ENCODE measurements around the gene SUFU. TPM values are rescaled to one million over a fixed set of nuclear protein-coding genes. Genes with fewer than 3 reads are reported as not detected.
A peak's percentile ranks its signal among the peaks of the same experiment; 100 is the strongest.

SUFU gene
- total and polyA plus RNA-seq, 10 donors, result 2.0 to 21.9 (median 13.0) TPM

DNA sequence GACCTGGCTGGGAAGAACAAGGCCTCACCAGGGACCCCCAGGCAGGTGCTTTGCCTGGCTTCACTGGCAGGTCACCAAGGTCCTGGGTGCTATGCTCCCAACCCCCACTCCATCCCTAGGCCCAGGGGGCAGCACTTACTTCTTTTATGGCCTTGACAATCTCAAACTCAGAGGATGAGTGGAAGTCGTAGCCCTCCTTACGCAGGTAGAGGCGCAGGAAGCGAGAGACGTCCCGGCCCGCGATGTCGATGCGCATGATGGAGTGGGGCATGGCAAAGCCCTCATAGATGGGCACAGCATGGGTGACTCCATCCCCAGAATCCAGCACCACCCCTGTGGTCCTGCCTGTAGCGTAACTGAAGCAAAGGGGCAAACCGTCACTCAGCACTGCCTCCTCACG, 19.8 kb upstream of the SUFU start:
- DNase-seq, result peak; percentile 40
- intact Hi-C loops (cut with DNase I; ENCODE audit: low total_unique reads), result no loop called here
- Histone ChIP-seq H3K27ac (no peak overlapping the region), H3K9me3 (no peaks in the 10 kb centered on the region), H3K36me3 (peaks cover 7 to 100% (median 95%) of the 10 kb centered on the region in 6 donors), H3K27me3 (replicated peaks in 1 of 7) (no peaks in the 10 kb centered on the region), H3K4me1 (peaks cover 0 to 6% (median 2%) of the 10 kb centered on the region in 6 donors), H3K4me3 (no peak overlapping the region)
- 95 to 98% (median 96%) methylated on average over 13 of the region's 13 CpGs for WGBS, 5 donors
- TF ChIP-seq POLR2AphosphoS5 (IDR thresholded peaks at IDR 0.05), result peak in 2 of 3 donors; percentile 7 to 46
- TF ChIP-seq, protein P1, sequence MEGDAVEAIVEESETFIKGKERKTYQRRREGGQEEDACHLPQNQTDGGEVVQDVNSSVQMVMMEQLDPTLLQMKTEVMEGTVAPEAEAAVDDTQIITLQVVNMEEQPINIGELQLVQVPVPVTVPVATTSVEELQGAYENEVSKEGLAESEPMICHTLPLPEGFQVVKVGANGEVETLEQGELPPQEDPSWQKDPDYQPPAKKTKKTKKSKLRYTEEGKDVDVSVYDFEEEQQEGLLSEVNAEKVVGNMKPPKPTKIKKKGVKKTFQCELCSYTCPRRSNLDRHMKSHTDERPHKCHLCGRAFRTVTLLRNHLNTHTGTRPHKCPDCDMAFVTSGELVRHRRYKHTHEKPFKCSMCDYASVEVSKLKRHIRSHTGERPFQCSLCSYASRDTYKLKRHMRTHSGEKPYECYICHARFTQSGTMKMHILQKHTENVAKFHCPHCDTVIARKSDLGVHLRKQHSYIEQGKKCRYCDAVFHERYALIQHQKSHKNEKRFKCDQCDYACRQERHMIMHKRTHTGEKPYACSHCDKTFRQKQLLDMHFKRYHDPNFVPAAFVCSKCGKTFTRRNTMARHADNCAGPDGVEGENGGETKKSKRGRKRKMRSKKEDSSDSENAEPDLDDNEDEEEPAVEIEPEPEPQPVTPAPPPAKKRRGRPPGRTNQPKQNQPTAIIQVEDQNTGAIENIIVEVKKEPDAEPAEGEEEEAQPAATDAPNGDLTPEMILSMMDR (IDR thresholded peaks at IDR 0.05 in 8 of 11, conservative IDR thresholded peaks at IDR 0.05 in 3 of 11), result no peak

DNA sequence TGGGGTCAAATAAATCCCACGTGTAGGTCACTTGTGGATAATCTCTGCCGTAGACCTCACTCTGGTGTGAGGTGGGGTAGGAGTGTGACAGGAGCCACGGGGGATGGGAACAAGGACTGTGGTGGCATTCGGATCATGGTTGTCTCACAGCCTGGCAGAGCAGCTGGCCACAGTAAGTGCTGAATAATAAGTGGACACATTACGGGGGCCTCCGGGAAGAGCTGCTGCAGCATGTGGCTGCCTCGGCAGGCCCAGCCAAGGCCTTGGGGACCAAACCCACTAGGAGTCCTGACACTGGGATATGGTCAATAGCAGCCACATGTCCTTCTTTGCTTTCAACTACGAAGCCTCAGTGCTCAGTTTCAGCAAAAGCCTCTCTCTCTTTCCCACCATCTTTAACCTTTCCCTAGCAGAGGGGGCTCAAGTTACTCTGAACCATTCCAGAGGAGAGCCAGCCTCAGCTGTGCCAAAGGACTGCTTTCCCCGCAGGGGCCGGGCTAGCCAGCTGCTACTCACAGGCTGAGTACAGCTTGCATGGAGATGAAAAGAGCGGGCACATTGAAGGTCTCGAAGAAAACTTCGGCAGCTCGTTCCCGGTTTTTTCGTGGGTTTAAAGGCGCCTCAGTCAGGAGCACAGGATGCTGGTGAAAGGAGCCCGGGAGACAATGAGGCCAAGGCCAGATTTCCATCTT, 18.5 kb upstream of the SUFU start:
- Histone ChIP-seq H3K4me3 (no peak overlapping the region), H3K9me3 (no peaks in the 10 kb centered on the region), H3K4me1 (no peaks in the 10 kb centered on the region), H3K27me3 (replicated peaks in 1 of 7) (no peaks in the 10 kb centered on the region), H3K27ac (no peak overlapping the region), H3K36me3 (peaks cover 7 to 100% (median 100%) of the 10 kb centered on the region in 6 donors)
- WGBS, 5 donors, result 90 to 94% (median 92%) methylated on average over 18 of the region's 18 CpGs
- TF ChIP-seq POLR2A (IDR thresholded peaks at IDR 0.05), result no peak
- TF ChIP-seq POLR2AphosphoS5 (IDR thresholded peaks at IDR 0.05), result peak in 2 of 3 donors; percentile 20 to 32
- DNase-seq, result peak; percentile 58
- intact Hi-C loops (cut with DNase I; ENCODE audit: low total_unique reads), result no loop called here

DNA sequence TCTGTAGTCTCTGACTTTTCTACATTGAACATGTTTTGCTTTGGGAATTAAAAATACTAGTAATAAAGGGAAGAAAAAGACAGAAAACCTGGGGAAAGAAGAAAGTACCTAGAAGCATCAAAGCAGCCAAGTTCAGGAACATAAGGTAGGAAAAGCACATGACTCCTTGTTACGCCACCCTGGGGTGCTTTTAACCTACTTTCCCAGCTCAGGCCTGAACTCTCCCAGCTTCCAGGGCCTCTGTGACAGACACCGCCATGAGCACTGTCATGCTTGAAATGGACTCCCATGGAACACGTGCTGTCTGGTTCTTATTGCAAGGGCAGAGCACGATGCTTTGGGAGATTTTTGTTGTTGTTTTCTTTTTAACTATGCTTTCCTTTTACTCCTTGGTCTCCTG, 12.6 kb upstream of the SUFU start:
- TF ChIP-seq POLR2AphosphoS5 (IDR thresholded peaks at IDR 0.05), result no peak
- TF ChIP-seq, protein P1 (IDR thresholded peaks at IDR 0.05 in 8 of 11, conservative IDR thresholded peaks at IDR 0.05 in 3 of 11), result no peak
- no peak for TF ChIP-seq POLR2A (IDR thresholded peaks at IDR 0.05)
- no peaks in the 10 kb centered on the region for H3K9me3 ChIP-seq
- peak; percentile 11 for DNase-seq

DNA sequence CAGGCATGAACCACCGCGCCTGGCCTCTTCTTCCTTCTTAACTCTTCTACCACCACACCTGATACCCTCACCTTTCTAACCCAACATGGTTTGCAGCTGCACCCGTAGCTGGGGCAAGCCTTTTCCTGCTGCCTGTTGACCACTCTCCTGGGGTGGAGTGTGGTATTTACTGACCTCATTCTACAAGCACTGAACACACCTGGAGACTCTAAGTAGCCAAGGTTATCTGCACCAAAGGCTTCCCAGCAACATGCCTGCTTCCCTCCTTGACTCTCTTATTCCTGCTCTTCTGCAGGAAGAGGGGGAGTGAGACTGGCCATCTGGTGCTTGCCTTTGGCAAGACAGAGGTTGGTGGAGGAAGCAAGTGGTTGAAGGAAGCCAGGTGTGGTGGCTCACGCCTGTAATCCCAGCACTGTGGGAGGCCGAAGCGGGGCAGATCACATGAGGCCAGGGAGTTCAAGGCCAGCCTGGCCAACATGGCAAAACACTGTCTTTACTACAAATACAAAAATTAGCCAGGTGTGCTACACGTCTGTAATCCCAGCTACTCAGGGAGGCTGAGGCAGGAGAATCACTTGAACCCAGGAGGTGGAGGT, 11.3 kb upstream of the SUFU start:
- Histone ChIP-seq H3K9me3 (no peaks in the 10 kb centered on the region), H3K4me1 (peaks cover 0 to 46% (median 15%) of the 10 kb centered on the region in 6 donors), H3K4me3 (no peak overlapping the region), H3K27me3 (replicated peaks in 1 of 7) (no peaks in the 10 kb centered on the region), H3K36me3 (peaks cover 0 to 88% (median 38%) of the 10 kb centered on the region in 6 donors), H3K27ac (no peak overlapping the region)
- WGBS, 5 donors, result 85 to 93% (median 88%) methylated on average over 7 of the region's 7 CpGs
- intact Hi-C loops (cut with DNase I; ENCODE audit: low total_unique reads), result no loop called here
- DNase-seq, result peak; percentile 20
- TF ChIP-seq POLR2AphosphoS5 (IDR thresholded peaks at IDR 0.05), result no peak

More for the DNA sequence above, 12.6 kb upstream of the SUFU start:
- no peak overlapping the region for H3K4me3 ChIP-seq
- peaks cover 0 to 36% (median 11%) of the 10 kb centered on the region in 6 donors for H3K4me1 ChIP-seq
- 84 to 93% (median 91%) methylated on average over 4 of the region's 4 CpGs for WGBS, 5 donors
- no peak overlapping the region for H3K27ac ChIP-seq
- H3K27me3 ChIP-seq (replicated peaks in 1 of 7), result no peaks in the 10 kb centered on the region
- H3K36me3 ChIP-seq, result peaks cover 0 to 98% (median 51%) of the 10 kb centered on the region in 6 donors
- intact Hi-C loops (cut with DNase I; ENCODE audit: low total_unique reads), result no loop called here

DNA sequence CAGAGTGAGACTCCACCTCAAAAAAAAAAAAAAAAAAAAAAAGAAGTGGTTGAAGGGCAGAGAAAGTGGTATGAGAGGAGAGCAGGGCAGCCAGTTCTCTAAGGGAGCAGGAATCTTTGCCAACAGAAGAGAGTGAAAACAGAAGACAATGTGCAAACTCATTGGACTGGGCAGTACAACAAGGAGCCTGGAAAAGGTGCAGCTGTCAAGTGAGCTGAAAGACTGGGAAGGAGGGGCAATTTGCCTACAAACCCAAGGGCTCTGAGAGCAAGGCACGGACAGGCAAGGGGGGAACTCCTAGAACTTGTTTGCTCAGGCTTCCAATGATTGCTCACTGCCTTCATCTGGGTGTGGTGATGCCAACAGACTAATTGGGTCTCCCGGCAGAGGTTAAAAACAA, 10.8 kb upstream of the SUFU start:
- no peaks in the 10 kb centered on the region for H3K27me3 ChIP-seq (replicated peaks in 1 of 7)
- H3K4me1 ChIP-seq, result peaks cover 0 to 52% (median 20%) of the 10 kb centered on the region in 6 donors
- intact Hi-C loops (cut with DNase I; ENCODE audit: low total_unique reads), result no loop called here
- 40 to 73% (median 49%) methylated on average over 2 of the region's 2 CpGs for WGBS, 5 donors
- no peak overlapping the region for H3K4me3 ChIP-seq
- H3K36me3 ChIP-seq, result peaks cover 0 to 82% (median 33%) of the 10 kb centered on the region in 6 donors
- H3K27ac ChIP-seq, result no peak overlapping the region
- H3K9me3 ChIP-seq, result no peaks in the 10 kb centered on the region
- TF ChIP-seq, protein P1 (IDR thresholded peaks at IDR 0.05 in 8 of 11, conservative IDR thresholded peaks at IDR 0.05 in 3 of 11), result no peak
- no peak for TF ChIP-seq POLR2AphosphoS5 (IDR thresholded peaks at IDR 0.05)
- TF ChIP-seq POLR2A (IDR thresholded peaks at IDR 0.05), result no peak
- DNase-seq, result peak; percentile 2

All from spleen (tissue), 11 donors.